GM12878 (cell line): Measurements from ENCODE around the gene EFCAB9. TPM values are rescaled to one million over a fixed set of nuclear protein-coding genes. Genes with fewer than 3 reads are reported as not detected.
A peak's percentile ranks its signal among the peaks of the same experiment; 100 is the strongest.

Source experiments
- ATAC-seq: fragments of 200-7000 bp; cut with Tn5 transposase; 3 replicates; pipeline ENCODE4 v1.9.1; 2020; ENCODE audit warnings: mild to moderate bottlenecking, moderate library complexity
- BruUV-seq: library from RNA; stranded (reverse); fragments of 400-500 nt; replicated peaks from 2 replicates; lab custom pipeline; 2021; lab: Mats Ljungman, UMichigan
- CTCF ChIA-PET: fragments of 300-600 bp; sonication (Branson Sonifier 250); formaldehyde crosslinking; extraction: SDS; loops from one replicate; lab custom pipeline; 2021; ENCODE audit warnings: inconsistent platforms; lab: Yijun Ruan, JAX
- POLR2A ChIA-PET: fragments of 350-600 bp; formaldehyde crosslinking; extraction: SDS; loops from one replicate; lab custom pipeline; 2021; ENCODE audit warnings: inconsistent platforms; lab: Charles Lee
- RAD21 ChIA-PET: fragments of 300-600 bp; sonication (Branson Sonifier 250); formaldehyde crosslinking; loops from one replicate; lab custom pipeline; 2023; ENCODE audit warnings: antibody characterized with exemption; ENCODE audit not compliant: unreplicated experiment; lab: Charles Lee
- SMC1A ChIA-PET: fragments of 300-600 bp; sonication (Branson Sonifier 250); formaldehyde crosslinking; loops from one replicate; lab custom pipeline; 2023; ENCODE audit not compliant: unreplicated experiment, uncharacterized antibody; lab: Charles Lee
- DNase-seq: peaks from one replicate; pipeline ENCODE4 v3.0.0-alpha.2; 2011; ENCODE audit warnings: low read depth, low spot score
- FAIRE-seq: peaks from 3 replicates; lab custom pipeline; 2011; peaks lifted over from hg19 to GRCh38; lab: Jason Lieb, UNC
- H2AFZ ChIP-seq: 2 replicates; pipeline ENCODE4 v1.6.0; 2011; ENCODE audit warnings: low read depth, low read length, control low read depth; ENCODE audit not compliant: control insufficient read depth
- H3K27ac ChIP-seq: 2 replicates; pipeline ENCODE4 v1.5.1; 2011; ENCODE audit warnings: control low read depth; ENCODE audit not compliant: control insufficient read depth, insufficient read depth
- H3K27me3 ChIP-seq, 2 experiments: replicated peaks in 1 of 2; 2 replicates each; pipeline versions ENCODE4 v1.6.0 to v1.6.1; 2011; ENCODE audit warnings: low read length in 1 of 2; ENCODE audit not compliant: control insufficient read depth in 2 of 2, insufficient read depth in 2 of 2
- H3K36me3 ChIP-seq, 2 experiments: 2 replicates each; pipeline ENCODE4 v1.5.1; 2011; ENCODE audit warnings: low read length in 1 of 2; ENCODE audit not compliant: control insufficient read depth in 2 of 2, insufficient read depth in 2 of 2
- H3K4me1 ChIP-seq: 2 replicates; pipeline ENCODE4 v1.6.1; 2011; ENCODE audit warnings: mild to moderate bottlenecking, low read length, moderate library complexity, mixed read lengths; ENCODE audit not compliant: control insufficient read depth, insufficient read depth
- H3K4me2 ChIP-seq: 2 replicates; pipeline ENCODE4 v1.6.0; 2011; ENCODE audit warnings: control low read depth; ENCODE audit not compliant: control insufficient read depth, insufficient read depth
- H3K4me3 ChIP-seq: fragments of 200-600 bp; sonication (generic); 2 replicates; pipeline ENCODE4 v1.5.1; 2016
- H3K79me2 ChIP-seq: 2 replicates; pipeline ENCODE4 v1.6.0; 2011; ENCODE audit warnings: low read length; ENCODE audit not compliant: control insufficient read depth, insufficient read depth
- H3K9ac ChIP-seq: 2 replicates; pipeline ENCODE4 v1.8.0; 2011; ENCODE audit warnings: low read length, control low read depth, mixed read lengths; ENCODE audit not compliant: control insufficient read depth, insufficient read depth
- H3K9me3 ChIP-seq: replicated peaks from 3 replicates; pipeline ENCODE4 v1.5.1; 2011; ENCODE audit warnings: mild to moderate bottlenecking, low read length; ENCODE audit not compliant: control insufficient read depth, insufficient read depth
- H4K20me1 ChIP-seq: 2 replicates; pipeline ENCODE4 v1.6.0; 2011; ENCODE audit not compliant: control insufficient read depth, insufficient read depth
- ATF2 ChIP-seq: IDR thresholded peaks from 2 replicates; pipeline ENCODE4 v1.6.1; 2012; ENCODE audit warnings: low read length, inconsistent platforms
- BCL3 ChIP-seq: IDR thresholded peaks from 2 replicates; pipeline ENCODE4 v1.6.1; 2011; ENCODE audit warnings: borderline replicate concordance, low read depth, mild to moderate bottlenecking, moderate library complexity, low read length; ENCODE audit not compliant: insufficient read depth, poor library complexity, severe bottlenecking
- ESRRA ChIP-seq: IDR thresholded peaks from 2 replicates; pipeline ENCODE4 v1.6.1; 2012; ENCODE audit warnings: mild to moderate bottlenecking, low read length, improper control_type of control experiment
- ETV6 ChIP-seq, 2 experiments: fragments of 450-650 bp in 1 of 2; IDR thresholded peaks in 1 of 2; conservative IDR thresholded peaks in 1 of 2; 2 replicates each; pipeline ENCODE4 v1.6.1; 2014; ENCODE audit warnings: antibody characterized with exemption in 1 of 2, borderline replicate concordance in 1 of 2, low read depth in 1 of 2, mild to moderate bottlenecking in 1 of 2, moderate library complexity in 1 of 2
- FOXM1 ChIP-seq: IDR thresholded peaks from 2 replicates; pipeline ENCODE4 v1.6.1; 2012; ENCODE audit warnings: low read depth, mild to moderate bottlenecking, inconsistent platforms, low read length, moderate library complexity
- HDGF ChIP-seq: fragments of 450-650 bp; IDR thresholded peaks from 2 replicates; pipeline ENCODE4 v1.6.1; 2016; ENCODE audit warnings: antibody characterized with exemption
- JUNB ChIP-seq: IDR thresholded peaks from 2 replicates; pipeline ENCODE4 v1.6.1; 2016; ENCODE audit warnings: antibody characterized with exemption, mild to moderate bottlenecking
- NFIC ChIP-seq: IDR thresholded peaks from 2 replicates; pipeline ENCODE4 v1.6.1; 2012; ENCODE audit warnings: low read depth, mild to moderate bottlenecking, inconsistent platforms, low read length, moderate library complexity
- POU2F2 ChIP-seq: IDR thresholded peaks from 3 replicates; pipeline ENCODE4 v1.6.1; 2011; ENCODE audit warnings: low read depth, mild to moderate bottlenecking, low read length, borderline replicate concordance
- SMAD5 ChIP-seq: IDR thresholded peaks from 2 replicates; pipeline ENCODE4 v1.6.1; 2016; ENCODE audit warnings: antibody characterized with exemption, low read depth
- WGBS: methylation state at CpG from one replicate; pipeline ENCODE4 v1.1.6; 2016; ENCODE audit warnings: low lambda C conversion rate; ENCODE audit not compliant: insufficient replicate concordance, insufficient coverage; ENCODE audit errors: missing lambda C conversion rate; 5-methylcytosine and 5-hydroxymethylcytosine counted together
- in situ Hi-C: fragments of 300-500 bp; cut with MboI; formaldehyde crosslinking; loops from 9 replicates; pipeline ENCODE4 v1.14.3; 2018; ENCODE audit warnings: mixed read lengths
- intact Hi-C: fragments of 100-400 bp; cut with micrococcal nuclease; formaldehyde crosslinking; loops from one replicate; pipeline ENCODE4 v1.14.2; 2022; ENCODE audit not compliant: unreplicated experiment
- polyA plus RNA-seq, 11 experiments: library from polyadenylated mRNA; depleted of rRNA in 4 of 11; unstranded in 6 of 11; stranded (reverse) in 5 of 11; fragments of >200 nt; fragmentation: Nextera tagmentation in 4 of 11; fragmentation: Illumina TruSeq in 1 of 11; extraction: Ambion mirVana in 4 of 11; extraction: Trizol in 1 of 11; gene quantifications; 1 replicate in 1 of 11; 2 replicates in 10 of 11; pipeline versions ENCODE4 v1.2.1 to v1.2.3, GENCODE V29; 2011 to 2016; ENCODE audit warnings: inconsistent platforms in 2 of 11, missing spikeins in 2 of 11, low read depth in 1 of 11
- total RNA-seq, 4 experiments: library from RNA; depleted of rRNA in 3 of 4; stranded (reverse); fragments of >200 nt in 3 of 4; fragmentation: Illumina TruSeq in 1 of 4; extraction: Trizol in 1 of 4; gene quantifications; 2 replicates each; pipeline versions ENCODE4 v1.2.1 to v1.2.3, GENCODE V29; 2013 to 2021

Gene EFCAB9
- total and polyA plus RNA-seq, 10 of the 15 experiments (the other 5 are each of a cell fraction or from before 2014, with no cell fraction given): 0.73 TPM; not detected in 9

- no peak overlapping the region for H2AFZ ChIP-seq
- RAD21 ChIA-PET: no interaction called here
- peak; percentile 52 for ATAC-seq
- no peak overlapping the region for H3K9ac ChIP-seq
- SMC1A ChIA-PET: interaction anchor here (0.6 to 2.2 kb wide), 7 partner anchors 10 to 53 kb away, joined by 3 to 9 read pairs (median 3); partner anchors contain the start of gene UBTD2
- in situ Hi-C loops (no loop called here), intact Hi-C loops (no loop called here)
- WGBS: 15% methylated on average over 1 of the region's 1 CpG
- peak; percentile 30 for DNase-seq
- no TSS peak for BruUV-seq
- H3K79me2 ChIP-seq: peaks cover 10% of the 10 kb centered on the region
- H3K36me3 ChIP-seq: peaks cover 1 to 13% of the 10 kb centered on the region in 2 experiments; a peak in 3 of 4 replicates
- no peaks in the 10 kb centered on the region for H3K27me3 ChIP-seq
- peaks cover 18% of the 10 kb centered on the region for H3K4me1 ChIP-seq
- no peak overlapping the region for H3K4me2 ChIP-seq
- no peaks in the 10 kb centered on the region for H4K20me1 ChIP-seq
- H3K4me3 ChIP-seq: no peak overlapping the region
- POLR2A ChIA-PET: no interaction called here
- no peaks in the 10 kb centered on the region for H3K9me3 ChIP-seq
- peak; percentile 78 for TF ChIP-seq JUNB
- peak; percentile 43 for TF ChIP-seq BCL3
- TF ChIP-seq FOXM1: 0 out of 2 replicates have a peak, but pooled peaks have one; percentile 35
- no peak for TF ChIP-seq HDGF
- TF ChIP-seq ATF2: peak; percentile 65; the same call in 1 of the 2 replicates
- no peak for TF ChIP-seq POU2F2
- peak in 1 of 2 experiments; percentile 60; a peak in 1 of 4 replicates for TF ChIP-seq ETV6 (conservative IDR thresholded peaks at IDR 0.05 in 1 of 2, IDR thresholded peaks at IDR 0.05 in 1 of 2; ENCODE audit: borderline replicate concordance in 1 of 2, low read depth in 1 of 2)
- no peak for TF ChIP-seq ESRRA
- TF ChIP-seq SMAD5: no peak
- peak; percentile 62; the same call in 1 of the 2 replicates for TF ChIP-seq NFIC
- CTCF ChIA-PET: interaction anchor here (0.6 to 1.6 kb wide), 3 partner anchors 12 to 170 kb away, joined by 4 to 5 read pairs (median 4); no protein-coding TSS in a partner anchor
- H3K27ac ChIP-seq: peak overlapping the region; percentile 42
- FAIRE-seq: no peak
Measured at GRCh38 chr5:172229904-172230303, 35.9 kb downstream of the EFCAB9 start.
